HG02678 (cell line): ENCODE data around the gene CX3CR1.
"Not testable (repeated sequence)": the region's sequence is repeated elsewhere in the genome, so short reads cannot be mapped to it uniquely, and the experiment has no call there.

Source experiments
- ATAC-seq: cut with Tn5 transposase; IDR thresholded peaks from one replicate; pipeline ENCODE4 v1.9.1; 2021; ENCODE audit warnings: mild to moderate bottlenecking, moderate library complexity; ENCODE audit not compliant: unreplicated experiment

The CX3CR1 gene

DNA sequence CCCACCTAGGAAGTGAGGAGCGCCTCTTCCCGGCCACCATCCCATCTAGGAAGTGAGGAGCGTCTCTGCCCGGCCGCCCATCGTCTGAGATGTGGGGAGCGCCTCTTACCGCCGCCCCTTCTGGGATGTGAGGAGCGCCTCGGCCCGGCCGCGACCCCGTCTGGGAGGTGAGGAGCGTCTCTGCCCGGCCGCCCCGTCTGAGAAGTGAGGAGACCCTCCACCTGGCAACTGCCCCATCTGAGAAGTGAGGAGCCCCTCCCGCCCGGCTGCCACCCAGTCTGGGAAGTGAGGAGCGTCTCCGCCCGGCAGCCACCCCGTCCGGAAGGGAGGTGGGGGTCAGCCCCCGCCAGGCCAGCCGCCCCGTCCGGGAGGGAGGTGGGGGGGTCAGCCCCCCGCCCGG, 52.2 kb downstream of the CX3CR1 start:
- ATAC-seq, result not testable (repeated sequence)

DNA sequence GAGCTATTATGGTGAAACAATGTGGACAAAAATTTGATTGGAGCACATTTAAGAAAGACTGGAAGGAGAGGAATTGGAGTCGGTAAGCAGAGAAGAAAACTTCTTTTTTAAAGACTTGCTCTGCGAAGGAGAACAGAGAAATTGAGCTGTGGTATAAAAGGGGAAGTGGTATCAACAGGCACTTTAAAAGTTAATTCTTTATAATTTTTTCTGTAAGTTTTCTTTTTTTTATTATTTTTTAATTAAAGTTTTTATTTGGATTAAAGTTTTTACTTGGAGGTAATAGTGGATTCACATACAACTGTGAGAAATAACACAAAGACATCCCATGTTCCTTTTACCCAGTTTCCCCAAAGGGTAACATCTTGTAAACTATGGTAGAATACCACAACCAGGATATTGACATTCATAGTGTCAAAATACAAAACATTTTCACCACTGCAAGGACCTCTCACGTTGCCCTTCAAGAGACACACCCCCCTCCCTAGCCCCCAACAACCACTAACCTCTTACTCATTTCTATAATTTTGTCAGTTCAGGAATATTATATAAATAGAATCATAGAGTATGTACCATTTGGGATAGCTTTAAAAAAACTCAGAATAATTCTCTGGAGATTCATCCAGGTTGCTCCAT, 53.6 kb downstream of the CX3CR1 start:
- no peak for ATAC-seq

DNA sequence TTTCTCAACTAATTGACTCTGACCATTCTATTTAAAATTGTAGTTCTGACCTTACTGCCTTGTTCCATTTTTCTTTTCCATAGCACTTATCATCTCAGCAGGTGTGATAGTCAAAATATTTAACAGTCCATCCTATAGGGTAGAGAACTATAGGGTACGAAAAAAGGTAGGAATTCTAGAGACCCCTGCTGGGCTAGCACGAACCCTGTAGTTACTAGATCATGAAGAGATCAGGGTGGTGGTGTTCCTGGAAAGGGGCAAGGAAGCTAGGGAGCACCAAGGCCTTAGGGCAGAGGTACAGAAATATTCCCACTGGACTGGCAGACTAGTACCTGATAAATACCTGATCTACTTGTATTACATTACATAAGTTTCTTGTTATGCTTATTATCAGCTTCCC, 55.5 kb downstream of the CX3CR1 start:
- ATAC-seq, result no peak

DNA sequence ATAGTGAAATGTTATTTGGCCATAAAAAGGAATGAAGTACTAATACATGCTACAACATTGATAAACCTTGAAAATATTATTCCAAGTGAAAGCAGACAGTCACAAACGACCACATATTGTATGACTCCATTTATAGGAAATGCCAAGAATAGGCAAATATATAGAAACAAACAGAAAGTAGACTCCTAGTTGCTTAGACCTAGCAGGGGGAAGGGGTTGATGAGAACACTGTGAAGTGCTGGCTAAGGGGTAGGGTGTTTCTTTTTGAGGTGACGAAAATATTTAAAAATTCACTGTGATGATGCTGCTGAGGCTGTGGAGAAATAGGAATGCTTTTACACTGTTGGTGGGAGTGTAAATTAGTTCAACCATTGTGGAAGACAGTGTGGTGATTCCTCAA, 56.9 kb downstream of the CX3CR1 start:
- no peak for ATAC-seq

DNA sequence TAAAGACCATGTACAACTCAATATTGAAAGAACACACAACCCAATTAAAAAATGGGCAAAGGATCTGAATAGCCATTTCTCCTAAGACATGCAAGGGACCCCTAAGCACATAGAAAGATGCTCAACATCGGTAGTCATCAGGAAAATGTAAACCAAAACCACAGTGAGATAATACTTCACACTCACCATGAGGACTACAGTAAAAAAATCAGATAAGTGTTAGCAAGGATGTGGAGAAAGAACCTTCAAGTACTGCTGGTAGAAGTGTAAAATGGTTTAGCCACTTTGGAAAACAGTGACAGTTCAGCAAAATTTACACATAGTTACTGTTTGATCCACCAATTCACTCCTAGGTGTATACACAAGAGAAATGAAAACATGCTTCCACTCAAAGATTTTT, 57.4 kb downstream of the CX3CR1 start:
- no peak for ATAC-seq

DNA sequence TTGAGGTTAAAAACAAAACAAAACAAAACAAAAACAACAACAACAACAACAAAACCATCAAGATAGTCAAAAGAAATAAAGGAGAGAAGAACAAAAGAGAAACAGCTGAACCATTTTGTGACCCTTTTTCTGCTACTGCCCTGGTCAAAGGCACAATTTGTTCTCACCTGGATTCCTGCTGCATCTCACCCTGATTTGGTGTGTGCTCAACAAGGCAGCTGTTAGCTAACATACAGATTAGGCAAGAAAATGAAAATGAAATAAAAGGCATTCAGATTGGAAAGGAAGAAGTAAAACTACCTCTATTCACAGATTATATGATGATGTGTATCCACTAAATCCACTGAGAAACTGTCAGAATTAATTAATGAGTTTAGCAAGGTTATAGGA, 58.7 kb downstream of the CX3CR1 start:
- ATAC-seq, result no peak

DNA sequence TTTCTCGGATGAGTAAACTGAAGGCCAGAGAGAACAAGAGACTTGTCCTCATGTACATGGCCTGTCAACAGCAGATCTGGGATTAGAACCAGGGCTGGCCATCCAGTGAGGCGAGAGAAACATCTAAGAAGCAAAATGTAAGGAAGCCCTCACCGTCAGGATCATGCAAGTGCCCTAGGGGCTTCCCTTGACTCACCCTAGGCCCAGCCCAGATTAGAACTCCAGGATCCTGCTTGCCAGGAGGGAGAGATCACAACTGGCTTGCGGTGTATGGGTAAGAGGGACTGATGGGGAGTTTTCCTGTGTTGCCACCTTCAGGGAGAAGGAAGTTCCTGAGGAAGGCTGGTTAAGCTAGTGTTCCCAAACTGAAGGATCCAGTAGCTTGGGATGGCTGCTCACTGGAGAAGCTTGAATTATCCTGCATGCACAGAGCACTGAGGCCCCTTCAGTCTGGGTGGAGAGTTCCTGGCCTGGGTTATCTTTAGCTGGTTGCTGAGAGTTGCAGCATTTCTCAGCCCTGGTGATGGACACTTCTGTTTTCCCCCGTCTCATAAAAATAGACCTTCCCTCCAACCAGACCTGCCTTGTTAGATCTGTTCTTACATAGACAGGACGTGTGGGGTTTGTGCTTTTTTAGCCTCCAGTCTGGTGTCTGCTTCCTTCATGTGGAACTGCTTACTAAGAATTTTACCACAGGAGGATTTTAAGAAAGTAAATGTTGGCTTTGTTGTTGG, 59.3 kb downstream of the CX3CR1 start:
- no peak for ATAC-seq

DNA sequence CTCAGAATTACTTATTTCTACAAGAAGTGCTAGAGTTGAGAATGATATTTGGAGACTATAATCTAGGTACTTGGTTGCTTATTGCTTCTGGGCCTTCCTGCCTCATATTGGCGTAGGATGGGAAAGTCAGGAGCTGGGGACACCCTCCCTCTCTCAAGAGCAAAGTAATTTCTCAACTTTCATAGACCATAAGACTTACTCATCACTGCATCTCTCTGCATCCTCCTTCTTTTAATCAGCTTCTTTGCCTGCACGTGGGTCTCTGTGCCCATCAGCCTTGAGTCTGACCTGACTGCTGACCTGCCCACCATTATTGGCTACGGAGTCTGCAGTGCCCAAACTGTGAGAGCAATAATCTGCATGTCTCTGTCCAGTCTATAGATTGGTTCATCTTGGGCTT, 60.1 kb downstream of the CX3CR1 start:
- no peak for ATAC-seq

DNA sequence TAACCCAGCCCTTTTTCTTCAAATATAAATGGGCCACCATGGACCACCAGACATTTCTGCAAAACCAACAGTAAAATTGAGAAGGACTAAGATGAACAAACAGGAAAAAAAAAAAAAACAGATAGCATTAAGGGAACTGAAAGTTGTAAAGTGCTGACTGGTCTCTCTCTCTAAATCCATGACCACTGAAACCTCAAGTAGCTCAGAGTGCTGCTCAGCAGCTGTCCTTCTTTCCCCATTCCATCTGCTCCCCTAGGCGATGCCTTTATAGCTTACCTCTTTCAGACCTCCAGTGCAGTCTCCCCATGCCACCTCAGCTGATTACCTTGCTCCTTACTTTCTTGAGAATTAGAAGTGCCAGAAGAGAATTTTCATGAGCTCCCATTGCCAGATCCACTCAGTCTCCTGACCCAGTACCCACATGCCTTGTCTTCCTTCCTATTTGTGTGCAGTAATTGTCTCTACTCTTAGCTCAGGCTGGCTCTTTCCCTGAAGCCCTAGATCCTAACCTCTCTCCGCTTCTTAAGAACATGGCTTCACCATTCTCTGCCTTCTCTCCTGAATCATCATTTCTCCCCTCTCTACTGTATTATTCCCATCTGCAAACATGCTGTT, 63.6 kb downstream of the CX3CR1 start:
- peak; percentile 98 for ATAC-seq

DNA sequence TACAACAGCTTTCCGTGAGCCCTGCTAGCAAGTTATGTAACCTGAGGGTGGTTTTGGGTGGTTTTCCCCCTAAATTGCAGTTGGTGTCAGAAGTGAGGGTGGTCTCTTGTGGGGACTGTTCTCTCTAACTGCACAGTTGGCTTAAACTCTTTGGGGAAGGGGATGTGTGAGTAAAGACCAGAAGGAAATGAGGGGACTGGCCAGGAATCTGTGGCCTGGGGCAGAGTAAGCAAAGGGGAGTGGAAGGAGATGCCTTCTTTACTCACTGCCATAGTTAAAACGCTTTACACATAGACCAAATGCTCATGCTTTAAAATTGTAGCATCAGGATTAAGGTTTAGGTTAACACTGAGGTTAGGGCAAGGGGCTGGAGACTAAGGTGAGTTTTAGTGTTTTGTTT, 66.2 kb downstream of the CX3CR1 start:
- ATAC-seq, result no peak
